HCT116 (cell line): ENCODE results near the gene ZNF646. TPM values are rescaled to one million over a fixed set of nuclear protein-coding genes. Genes with fewer than 3 reads are reported as not detected.

Source experiments
- ATAC-seq: fragments of 200-7000 bp; cut with Tn5 transposase; 2 replicates; pipeline ENCODE4 v1.9.1; 2020; ENCODE audit warnings: mild to moderate bottlenecking, moderate library complexity
- BruUV-seq: library from RNA; stranded (reverse); fragments of 400-500 nt; replicated peaks from 2 replicates; lab custom pipeline; 2021; lab: Mats Ljungman, UMichigan
- CTCF ChIA-PET: fragments of 300-600 bp; sonication (Branson Sonifier 250); formaldehyde crosslinking; loops from one replicate; lab custom pipeline; 2021; ENCODE audit warnings: antibody characterized with exemption; lab: Charles Lee
- POLR2A ChIA-PET: fragments of 300-600, 350-600 bp; sonication (Branson Sonifier 250); formaldehyde crosslinking; loops from one replicate; lab custom pipeline; 2021; ENCODE audit warnings: antibody characterized with exemption; lab: Charles Lee
- RAD21 ChIA-PET, 2 experiments: fragments of 300-600 bp; sonication (Branson Sonifier 250); formaldehyde crosslinking; loops; one replicate each; lab custom pipeline; 2023; ENCODE audit warnings: low total read pairs in 2 of 2; ENCODE audit not compliant: uncharacterized antibody in 2 of 2, unreplicated experiment in 2 of 2, low non-redundant PET in 1 of 2; lab: Charles Lee
- DNase-seq: peaks from one replicate; pipeline ENCODE4 v3.0.0-alpha.2; 2010; ENCODE audit warnings: low read depth, low spot score
- H2AFZ ChIP-seq: fragments of 200-600 bp; shearing (Covaris generic), sonication (generic); 2 replicates; pipeline ENCODE4 v1.6.1; 2017; ENCODE audit warnings: low read depth, mixed run types, mixed read lengths, antibody characterized with exemption, low read length; ENCODE audit not compliant: poor library complexity, severe bottlenecking
- H3K27ac ChIP-seq: 2 replicates; pipeline ENCODE4 v1.5.1; 2012; ENCODE audit warnings: low read depth, low read length
- H3K27me3 ChIP-seq: fragments of 200-600 bp; sonication (generic); 2 replicates; pipeline ENCODE4 v1.6.1; 2016; ENCODE audit warnings: mixed run types, low read length, mixed read lengths; ENCODE audit not compliant: insufficient read depth
- H3K36me3 ChIP-seq, 2 experiments: fragments of 200-500 bp in 1 of 2; fragments of 200-600 bp in 1 of 2; sonication (Bioruptor generic) in 1 of 2; sonication (generic) in 1 of 2; 2 replicates each; pipeline versions ENCODE4 v1.5.1 to v1.6.1; 2014 to 2016; ENCODE audit warnings: low read length in 2 of 2, inconsistent platforms in 1 of 2, mixed read lengths in 1 of 2, mixed run types in 1 of 2; ENCODE audit not compliant: insufficient read depth in 2 of 2, control insufficient read depth in 1 of 2
- H3K4me1 ChIP-seq, 2 experiments: fragments of 200-600 bp in 1 of 2; sonication (generic) in 1 of 2; 2 replicates each; pipeline versions ENCODE4 v1.5.1 to v1.6.1; 2012 to 2017; ENCODE audit warnings: low read length in 2 of 2, inconsistent platforms in 1 of 2, mild to moderate bottlenecking in 1 of 2, mixed read lengths in 1 of 2, mixed run types in 1 of 2, moderate library complexity in 1 of 2; ENCODE audit not compliant: insufficient read depth in 2 of 2, control insufficient read depth in 1 of 2
- H3K4me2 ChIP-seq: fragments of 200-600 bp; sonication (generic); 2 replicates; pipeline ENCODE4 v1.6.1; 2017; ENCODE audit warnings: mixed run types, low read length, mixed read lengths
- H3K4me3 ChIP-seq, 2 experiments: fragments of 200-600 bp in 1 of 2; sonication (generic) in 1 of 2; replicated peaks in 1 of 2; 2 replicates each; pipeline ENCODE4 v1.5.1; 2011 to 2016; ENCODE audit warnings: low read length in 2 of 2, control low read depth in 1 of 2, low read depth in 1 of 2, mild to moderate bottlenecking in 1 of 2, mixed read lengths in 1 of 2, mixed run types in 1 of 2
- H3K79me2 ChIP-seq: fragments of 200-600 bp; sonication (generic); 2 replicates; pipeline ENCODE4 v1.6.1; 2017; ENCODE audit warnings: mild to moderate bottlenecking, mixed run types, low read length, moderate library complexity, mixed read lengths; ENCODE audit not compliant: insufficient read depth
- H3K9ac ChIP-seq: fragments of 200-600 bp; sonication (generic); 2 replicates; pipeline ENCODE4 v1.6.1; 2016; ENCODE audit warnings: low read length, mixed read lengths
- H3K9me2 ChIP-seq: fragments of 200-600 bp; sonication (generic), shearing (Covaris generic); 2 replicates; pipeline ENCODE4 v1.6.1; 2017; ENCODE audit warnings: mixed run types, mild to moderate bottlenecking, moderate library complexity; ENCODE audit not compliant: insufficient read depth
- H3K9me3 ChIP-seq, 2 experiments: fragments of 200-500 bp in 1 of 2; fragments of 200-600 bp in 1 of 2; sonication (Bioruptor generic) in 1 of 2; sonication (generic) in 1 of 2; 2 replicates each; pipeline ENCODE4 v1.6.1; 2014 to 2017; ENCODE audit warnings: low read length in 2 of 2, mixed read lengths in 2 of 2, inconsistent platforms in 1 of 2, low read depth in 1 of 2, mild to moderate bottlenecking in 1 of 2, mixed run types in 1 of 2, moderate library complexity in 1 of 2; ENCODE audit not compliant: control insufficient read depth in 1 of 2, insufficient read depth in 1 of 2
- H4K20me1 ChIP-seq: fragments of 200-600 bp; sonication (generic), shearing (Covaris generic); 2 replicates; pipeline ENCODE4 v1.6.1; 2017; ENCODE audit warnings: mixed run types, mild to moderate bottlenecking, moderate library complexity; ENCODE audit not compliant: insufficient read depth
- CBX3 ChIP-seq: IDR thresholded peaks from 2 replicates; pipeline ENCODE4 v1.6.1; 2012; ENCODE audit warnings: low read depth
- CEBPB ChIP-seq: IDR thresholded peaks from 2 replicates; pipeline ENCODE4 v1.6.1; 2012; ENCODE audit warnings: low read depth
- EGR1 ChIP-seq: IDR thresholded peaks from 2 replicates; pipeline ENCODE4 v1.6.1; 2012; ENCODE audit warnings: low read depth
- ELF1 ChIP-seq: IDR thresholded peaks from 2 replicates; pipeline ENCODE4 v1.6.1; 2012; ENCODE audit warnings: low read depth, borderline replicate concordance
- EZH2 ChIP-seq: fragments of 200-600 bp; sonication (generic); IDR thresholded peaks from 2 replicates; pipeline ENCODE4 v1.6.1; 2017; ENCODE audit warnings: antibody characterized with exemption, mixed run types
- EZH2phosphoT487 ChIP-seq: fragments of 200-600 bp; IDR thresholded peaks from 2 replicates; pipeline ENCODE4 v1.6.1; 2018; ENCODE audit warnings: antibody characterized with exemption, borderline replicate concordance
- JUND ChIP-seq: IDR thresholded peaks from 2 replicates; pipeline ENCODE4 v1.6.1; 2012
- POLR2A ChIP-seq: IDR thresholded peaks from 2 replicates; pipeline ENCODE4 v1.7.0; 2011; ENCODE audit warnings: borderline replicate concordance; ENCODE audit not compliant: insufficient read depth, insufficient read length; ENCODE audit errors: extremely low read depth
- POLR2AphosphoS5 ChIP-seq: IDR thresholded peaks from 2 replicates; pipeline ENCODE4 v1.6.1; 2011; ENCODE audit warnings: mild to moderate bottlenecking, low read depth, low read length, moderate library complexity
- RAD21 ChIP-seq: IDR thresholded peaks from 2 replicates; pipeline ENCODE4 v1.6.1; 2012; ENCODE audit warnings: low read depth, mild to moderate bottlenecking
- REST ChIP-seq: IDR thresholded peaks from 2 replicates; pipeline ENCODE4 v1.6.1; 2012; ENCODE audit warnings: low read depth
- SIN3A ChIP-seq: IDR thresholded peaks from 2 replicates; pipeline ENCODE4 v1.6.1; 2012; ENCODE audit warnings: low read depth
- SRF ChIP-seq: IDR thresholded peaks from 2 replicates; pipeline ENCODE4 v1.6.1; 2012; ENCODE audit warnings: low read depth
- TCF7L2 ChIP-seq: IDR thresholded peaks from 2 replicates; pipeline ENCODE4 v1.7.0; 2011; ENCODE audit warnings: borderline replicate concordance, inconsistent platforms; ENCODE audit not compliant: insufficient read depth, insufficient read length; ENCODE audit errors: extremely low read depth
- YY1 ChIP-seq: IDR thresholded peaks from 2 replicates; pipeline ENCODE4 v1.6.1; 2011; ENCODE audit warnings: low read length, low read depth, moderate library complexity, mild to moderate bottlenecking; ENCODE audit not compliant: insufficient replicate concordance; ENCODE audit errors: extremely low read depth
- ZNF274 ChIP-seq: fragments of 200-500 bp; sonication (Bioruptor generic); IDR thresholded peaks from 2 replicates; pipeline ENCODE4 v1.6.1; 2014; ENCODE audit warnings: mild to moderate bottlenecking, low read depth, low read length, inconsistent platforms
- intact Hi-C: fragments of 100-400 bp; cut with micrococcal nuclease; formaldehyde crosslinking; loops from 2 replicates; pipeline ENCODE4 v1.10.0; 2022
- total RNA-seq: library from RNA; stranded (reverse); gene quantifications from one replicate; pipeline ENCODE4 v1.2.1, GENCODE V29; 2021; ENCODE audit not compliant: unreplicated experiment
- TF ChIP-seq, protein P1 (sequence below), 3 experiments: fragments of 200-600 bp in 1 of 3; sonication (generic) in 1 of 3; IDR thresholded peaks in 2 of 3; conservative IDR thresholded peaks in 1 of 3; 2 replicates each; pipeline ENCODE4 v1.5.1; 2012 to 2017; ENCODE audit warnings: low read depth in 2 of 3, low read length in 2 of 3, antibody characterized with exemption in 1 of 3, borderline replicate concordance in 1 of 3, control low read depth in 1 of 3, mild to moderate bottlenecking in 1 of 3, mixed read lengths in 1 of 3, mixed run types in 1 of 3, moderate library complexity in 1 of 3; ENCODE audit not compliant: insufficient read depth in 1 of 3

The ZNF646 gene
- total RNA-seq, 1 experiment from 2014 or later = 17.7 TPM

DNA sequence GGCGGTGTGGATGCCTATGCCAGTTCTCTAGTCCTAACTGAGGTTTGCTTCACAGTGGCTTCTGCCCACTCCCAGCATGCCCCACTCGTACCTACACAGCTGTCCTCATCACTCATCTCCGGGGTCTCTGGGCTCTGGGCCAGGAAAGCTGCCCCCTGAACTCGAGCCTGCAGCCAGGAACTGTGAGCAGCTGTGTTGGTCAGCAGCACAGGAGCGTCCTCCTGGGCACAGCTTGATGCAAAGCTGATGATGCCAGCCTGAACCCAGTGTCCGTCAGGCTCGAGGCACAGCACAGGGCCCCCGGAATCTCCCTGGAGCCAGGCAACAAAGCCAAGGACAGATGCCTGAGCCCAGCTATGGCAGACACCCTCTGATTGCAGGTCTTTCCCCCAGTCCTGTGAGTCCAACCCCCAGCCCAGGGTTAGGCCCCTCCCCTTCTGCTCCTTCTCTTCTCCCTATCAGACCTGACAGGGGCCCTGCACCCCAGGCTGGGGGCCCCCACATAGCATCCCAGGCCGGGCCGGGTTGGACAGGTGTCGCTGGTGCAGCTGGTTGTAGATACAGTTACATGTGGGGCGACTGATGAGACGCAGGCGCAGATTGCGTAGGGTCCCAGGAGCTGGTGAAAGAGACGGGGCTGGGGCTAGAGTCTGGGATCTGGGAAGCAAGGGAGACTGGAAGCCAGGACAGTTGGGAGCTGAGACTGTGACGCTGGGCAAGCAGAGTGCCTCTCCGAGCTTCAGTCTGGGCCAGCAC lies 11.8 kb downstream of the ZNF646 start:
- Histone ChIP-seq H3K4me2 (no peak overlapping the region), H3K4me3 (no peak overlapping the region), H3K79me2 (peaks cover 5% of the 10 kb centered on the region; the same call in 1 of the 2 replicates), H3K4me1 (peaks cover 0 to 11% of the 10 kb centered on the region in 2 experiments; a peak in 1 of 4 replicates), H3K9me3 (no peaks in the 10 kb centered on the region), H4K20me1 (no peaks in the 10 kb centered on the region), H3K27me3 (no peaks in the 10 kb centered on the region), H3K36me3 (peaks cover 0 to 11% of the 10 kb centered on the region in 2 experiments; a peak in 3 of 4 replicates), H3K9ac (no peak overlapping the region), H3K27ac (no peak overlapping the region), H2AFZ (no peak overlapping the region), H3K9me2 (no peaks in the 10 kb centered on the region)
- intact Hi-C loops = no loop called here
- DNase-seq = no peak
- TF ChIP-seq CBX3 (no peak), JUND (no peak), EZH2 (no peak), REST (no peak), ELF1 (no peak), CEBPB (no peak), POLR2AphosphoS5 (no peak), ZNF274 (no peak), TCF7L2 (no peak), RAD21 (no peak), POLR2A (no peak), SRF (no peak), EGR1 (no peak), YY1 (no peak), SIN3A (no peak), EZH2phosphoT487 (no peak)
- TF ChIP-seq, protein P1, sequence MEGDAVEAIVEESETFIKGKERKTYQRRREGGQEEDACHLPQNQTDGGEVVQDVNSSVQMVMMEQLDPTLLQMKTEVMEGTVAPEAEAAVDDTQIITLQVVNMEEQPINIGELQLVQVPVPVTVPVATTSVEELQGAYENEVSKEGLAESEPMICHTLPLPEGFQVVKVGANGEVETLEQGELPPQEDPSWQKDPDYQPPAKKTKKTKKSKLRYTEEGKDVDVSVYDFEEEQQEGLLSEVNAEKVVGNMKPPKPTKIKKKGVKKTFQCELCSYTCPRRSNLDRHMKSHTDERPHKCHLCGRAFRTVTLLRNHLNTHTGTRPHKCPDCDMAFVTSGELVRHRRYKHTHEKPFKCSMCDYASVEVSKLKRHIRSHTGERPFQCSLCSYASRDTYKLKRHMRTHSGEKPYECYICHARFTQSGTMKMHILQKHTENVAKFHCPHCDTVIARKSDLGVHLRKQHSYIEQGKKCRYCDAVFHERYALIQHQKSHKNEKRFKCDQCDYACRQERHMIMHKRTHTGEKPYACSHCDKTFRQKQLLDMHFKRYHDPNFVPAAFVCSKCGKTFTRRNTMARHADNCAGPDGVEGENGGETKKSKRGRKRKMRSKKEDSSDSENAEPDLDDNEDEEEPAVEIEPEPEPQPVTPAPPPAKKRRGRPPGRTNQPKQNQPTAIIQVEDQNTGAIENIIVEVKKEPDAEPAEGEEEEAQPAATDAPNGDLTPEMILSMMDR (IDR thresholded peaks at IDR 0.05 in 2 of 3, conservative IDR thresholded peaks at IDR 0.05 in 1 of 3; ENCODE audit: borderline replicate concordance in 1 of 3, insufficient read depth in 1 of 3, low read depth in 2 of 3, low read length in 2 of 3) = no peak
- ChIA-PET RAD21 (no interaction called here), CTCF (no interaction called here), POLR2A (no interaction called here)
- no peak for ATAC-seq
- no TSS peak for BruUV-seq
